ENCODE measurements around the gene JMJD1C. TPM values are rescaled to one million over a fixed set of nuclear protein-coding genes. Genes with fewer than 3 reads are reported as not detected.
A peak's percentile ranks its signal among the peaks of the same experiment; 100 is the strongest.
"Not testable (repeated sequence)": the region's sequence is repeated elsewhere in the genome, so short reads cannot be mapped to it uniquely, and the experiment has no call there.

Gene JMJD1C, protein sequence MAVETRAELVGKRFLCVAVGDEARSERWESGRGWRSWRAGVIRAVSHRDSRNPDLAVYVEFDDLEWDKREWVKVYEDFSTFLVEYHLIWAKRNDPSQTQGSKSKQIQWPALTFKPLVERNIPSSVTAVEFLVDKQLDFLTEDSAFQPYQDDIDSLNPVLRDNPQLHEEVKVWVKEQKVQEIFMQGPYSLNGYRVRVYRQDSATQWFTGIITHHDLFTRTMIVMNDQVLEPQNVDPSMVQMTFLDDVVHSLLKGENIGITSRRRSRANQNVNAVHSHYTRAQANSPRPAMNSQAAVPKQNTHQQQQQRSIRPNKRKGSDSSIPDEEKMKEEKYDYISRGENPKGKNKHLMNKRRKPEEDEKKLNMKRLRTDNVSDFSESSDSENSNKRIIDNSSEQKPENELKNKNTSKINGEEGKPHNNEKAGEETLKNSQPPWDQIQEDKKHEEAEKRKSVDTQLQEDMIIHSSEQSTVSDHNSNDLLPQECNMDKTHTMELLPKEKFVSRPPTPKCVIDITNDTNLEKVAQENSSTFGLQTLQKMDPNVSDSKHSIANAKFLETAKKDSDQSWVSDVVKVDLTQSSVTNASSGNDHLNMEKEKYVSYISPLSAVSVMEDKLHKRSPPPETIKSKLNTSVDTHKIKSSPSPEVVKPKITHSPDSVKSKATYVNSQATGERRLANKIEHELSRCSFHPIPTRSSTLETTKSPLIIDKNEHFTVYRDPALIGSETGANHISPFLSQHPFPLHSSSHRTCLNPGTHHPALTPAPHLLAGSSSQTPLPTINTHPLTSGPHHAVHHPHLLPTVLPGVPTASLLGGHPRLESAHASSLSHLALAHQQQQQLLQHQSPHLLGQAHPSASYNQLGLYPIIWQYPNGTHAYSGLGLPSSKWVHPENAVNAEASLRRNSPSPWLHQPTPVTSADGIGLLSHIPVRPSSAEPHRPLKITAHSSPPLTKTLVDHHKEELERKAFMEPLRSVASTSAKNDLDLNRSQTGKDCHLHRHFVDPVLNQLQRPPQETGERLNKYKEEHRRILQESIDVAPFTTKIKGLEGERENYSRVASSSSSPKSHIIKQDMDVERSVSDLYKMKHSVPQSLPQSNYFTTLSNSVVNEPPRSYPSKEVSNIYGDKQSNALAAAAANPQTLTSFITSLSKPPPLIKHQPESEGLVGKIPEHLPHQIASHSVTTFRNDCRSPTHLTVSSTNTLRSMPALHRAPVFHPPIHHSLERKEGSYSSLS (N-terminal part only)
- polyA plus RNA-seq (2012; ENCODE audit: insufficient read depth, insufficient read length), result 29.2 TPM

DNA sequence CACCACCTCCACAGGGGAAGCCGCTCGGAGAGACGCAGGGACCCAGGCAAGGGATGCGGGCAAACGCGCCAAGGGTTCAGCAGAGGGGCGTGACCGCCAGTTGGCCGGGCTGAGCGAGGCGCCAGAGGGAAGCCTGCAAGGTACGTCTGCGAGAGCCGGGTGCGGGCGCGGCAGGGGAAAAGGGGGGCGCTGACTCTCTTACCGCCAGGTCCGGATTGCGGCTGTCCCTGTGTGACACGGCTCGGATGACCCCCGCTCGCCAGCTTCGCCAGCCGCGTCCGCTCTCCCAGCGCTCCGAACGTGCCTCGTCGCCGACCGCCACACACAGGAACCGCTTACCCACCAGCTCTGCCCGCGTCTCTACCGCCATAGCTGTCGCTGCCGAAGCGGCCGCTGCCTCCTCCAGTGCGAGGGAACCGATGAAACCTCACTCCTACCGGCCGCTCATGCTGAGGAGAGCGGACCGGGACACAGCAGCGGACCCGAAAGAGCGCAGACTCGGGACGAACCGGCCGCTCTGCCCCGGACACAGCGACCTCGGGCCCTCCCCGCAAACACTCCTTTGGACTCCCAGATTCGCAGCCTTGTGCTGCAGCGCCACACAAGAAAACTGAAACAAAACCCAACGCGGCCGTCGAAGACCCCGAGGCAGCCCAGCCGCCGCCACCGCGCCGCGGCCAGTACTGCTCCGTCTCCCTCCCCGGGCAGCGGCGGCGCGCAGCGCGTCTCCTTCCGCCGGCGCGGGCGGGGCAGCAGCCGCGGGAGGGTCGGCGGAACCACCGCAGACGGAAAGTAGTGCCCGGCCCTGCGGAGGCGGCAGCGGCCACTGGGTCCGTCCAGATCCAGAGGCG is at the start of gene JMJD1C:
TSS of gene JMJD1C (minus strand) at position 685 of the 851 bp plus-strand sequence. CDS start at position 370, 315 bp downstream.
- peak within 1 kb of the TSS; percentile 82 for H3K4me3 ChIP-seq (ENCODE audit: low read length)
- DNase-seq (ENCODE audit: low read depth, low spot score), result peak; percentile 18

DNA sequence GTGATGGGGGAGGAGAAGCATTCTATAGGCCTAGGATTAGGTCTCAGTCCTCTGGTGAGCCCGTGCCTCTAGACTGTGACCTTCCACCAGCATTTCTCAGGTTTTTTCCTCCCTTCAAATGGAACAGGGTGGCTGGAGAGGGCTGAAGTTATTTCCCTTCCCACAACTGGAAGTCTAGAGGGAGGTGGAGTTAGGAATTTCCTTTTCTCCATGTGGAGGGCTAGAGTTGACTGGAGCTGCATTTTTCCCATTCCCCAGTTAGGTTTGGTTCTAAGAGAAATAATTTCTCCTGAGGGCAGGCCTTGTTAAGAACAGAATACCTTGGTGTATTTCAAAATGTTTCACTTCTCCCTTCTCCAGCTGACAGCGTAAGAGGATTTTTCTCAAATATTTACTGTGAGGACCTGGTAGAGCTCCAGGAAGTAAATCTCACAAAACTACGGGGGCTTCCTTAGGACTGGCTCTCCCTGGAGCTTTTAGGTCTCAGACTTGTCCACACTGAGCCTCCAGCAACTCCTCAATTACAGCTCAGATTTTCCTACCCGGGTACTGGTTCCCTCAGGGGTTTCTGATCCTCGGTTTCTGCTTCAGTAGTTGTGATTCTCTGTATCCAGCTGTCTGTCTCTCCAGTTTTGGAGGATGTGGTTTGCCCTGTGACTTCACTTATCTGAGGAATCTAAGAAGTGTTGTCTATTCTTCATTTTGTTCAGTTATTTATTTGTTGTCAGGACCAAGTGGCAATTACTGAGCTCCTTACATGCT is 49.4 kb upstream of the JMJD1C start:
- H3K4me3 ChIP-seq (ENCODE audit: low read length), result no peak overlapping the region
- DNase-seq (ENCODE audit: low read depth, low spot score), result peak; percentile 70

DNA sequence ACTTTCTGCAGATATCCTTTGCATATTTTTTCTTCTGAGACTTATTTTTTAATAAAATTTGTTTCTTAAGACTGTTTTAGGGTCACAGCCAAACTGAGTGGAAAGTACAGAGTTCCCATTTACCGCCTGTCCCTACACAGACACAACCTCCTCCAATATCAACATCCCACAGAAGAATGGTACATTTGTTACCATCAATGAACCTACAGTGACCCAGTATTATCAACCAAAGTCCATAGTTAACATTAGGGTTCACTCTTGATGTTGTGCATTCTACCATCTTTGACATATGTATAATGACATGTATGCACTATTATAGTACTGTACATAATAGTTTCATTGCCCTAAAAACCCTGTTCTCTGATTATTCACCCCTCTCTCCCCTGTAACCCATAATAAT is 40.8 kb upstream of the JMJD1C start:
- no peak overlapping the region for H3K4me3 ChIP-seq (ENCODE audit: low read length)
- DNase-seq (ENCODE audit: low read depth, low spot score), result no peak

DNA sequence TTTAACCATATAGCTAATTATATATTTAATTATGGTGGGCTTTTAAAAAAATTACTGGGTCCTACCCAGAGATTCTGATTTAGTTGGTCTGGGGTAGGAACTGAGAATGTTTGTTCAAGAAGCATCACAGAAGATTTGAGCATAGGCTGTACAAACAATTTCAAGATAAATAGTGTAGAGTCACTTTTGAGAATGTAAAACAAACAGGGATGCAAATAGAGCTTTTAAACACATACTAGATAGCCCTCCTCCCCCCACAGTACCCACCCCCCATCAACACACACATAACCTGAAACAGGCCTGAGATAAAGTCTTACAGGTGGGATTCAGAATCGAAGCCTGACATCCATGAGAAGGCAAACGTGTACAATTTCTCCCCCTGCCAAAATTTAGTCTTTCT is 39.8 kb upstream of the JMJD1C start:
- no peak overlapping the region for H3K4me3 ChIP-seq (ENCODE audit: low read length)
- no peak for DNase-seq (ENCODE audit: low read depth, low spot score)

DNA sequence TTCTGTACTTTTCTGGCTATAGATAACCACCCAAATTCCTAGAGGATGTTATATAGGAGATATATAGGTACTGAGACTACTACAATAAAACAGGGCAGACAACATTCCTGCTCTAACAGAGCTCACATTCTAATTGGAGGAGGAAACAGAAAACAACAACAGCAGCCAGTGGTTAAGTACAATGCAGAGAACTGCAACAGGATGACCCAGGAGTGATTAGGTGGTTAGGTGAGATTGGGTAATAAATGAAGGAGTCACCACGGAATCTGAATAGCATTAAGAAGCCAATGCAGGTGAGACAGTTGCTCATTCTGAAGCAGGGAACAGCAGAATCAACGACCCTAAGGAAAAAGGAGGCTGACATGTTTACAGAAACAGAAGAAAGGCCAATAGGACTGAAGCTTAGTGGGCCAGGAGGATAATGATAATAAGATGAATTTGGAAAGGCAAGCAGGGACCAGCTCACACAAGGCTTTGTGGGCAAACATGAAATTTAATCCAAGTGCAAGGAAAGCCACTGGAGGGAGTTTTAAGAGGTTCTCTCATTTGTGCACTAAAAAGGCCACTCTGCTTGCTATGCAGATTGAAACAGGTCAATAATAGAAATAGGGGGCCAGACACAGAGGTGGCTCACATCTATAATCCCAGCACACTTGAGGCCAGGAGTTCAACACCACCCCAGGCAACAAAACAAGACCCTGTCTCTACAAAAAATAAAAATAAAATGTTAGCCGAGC is 38.5 kb upstream of the JMJD1C start:
- H3K4me3 ChIP-seq (ENCODE audit: low read length), result no peak overlapping the region
- no peak for DNase-seq (ENCODE audit: low read depth, low spot score)

DNA sequence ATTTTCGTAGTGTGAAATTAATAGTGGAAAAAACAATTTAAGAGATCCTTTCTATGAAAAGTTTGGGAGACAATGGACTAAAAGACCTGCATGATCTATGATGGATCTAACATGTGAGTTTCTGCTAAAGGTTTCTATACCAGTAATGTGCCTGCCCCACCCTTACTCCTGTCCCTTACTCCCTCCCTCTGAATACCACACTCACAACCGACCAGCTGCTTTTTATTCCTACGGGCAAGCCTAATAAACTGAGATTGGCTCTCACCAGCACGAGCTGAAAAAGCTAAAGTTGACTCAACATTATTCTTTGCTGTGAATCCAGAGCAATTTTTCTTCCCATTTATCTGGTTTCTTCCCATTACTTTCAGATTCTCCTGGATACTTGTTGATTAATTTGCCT is 37.6 kb upstream of the JMJD1C start:
- no peak overlapping the region for H3K4me3 ChIP-seq (ENCODE audit: low read length)
- no peak for DNase-seq (ENCODE audit: low read depth, low spot score)

DNA sequence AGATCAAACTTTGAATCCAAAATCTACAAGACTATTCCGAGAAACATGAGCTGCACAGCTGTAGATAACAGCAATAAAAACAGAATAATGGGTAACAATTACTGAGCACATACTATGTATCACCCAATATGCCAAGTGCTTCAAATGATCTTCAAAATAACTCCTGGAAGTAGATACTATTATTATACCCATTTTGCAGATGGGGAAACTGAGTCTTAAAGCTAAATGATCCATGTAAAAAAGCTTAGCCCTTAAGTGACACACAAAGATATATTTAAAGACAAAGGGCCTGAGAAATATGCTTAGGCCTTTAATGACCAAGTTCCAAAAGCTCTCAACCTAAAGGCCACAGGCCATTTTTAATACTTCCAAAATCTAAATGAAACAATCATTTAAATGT is 37.1 kb upstream of the JMJD1C start:
- no peak overlapping the region for H3K4me3 ChIP-seq (ENCODE audit: low read length)
- no peak for DNase-seq (ENCODE audit: low read depth, low spot score)

DNA sequence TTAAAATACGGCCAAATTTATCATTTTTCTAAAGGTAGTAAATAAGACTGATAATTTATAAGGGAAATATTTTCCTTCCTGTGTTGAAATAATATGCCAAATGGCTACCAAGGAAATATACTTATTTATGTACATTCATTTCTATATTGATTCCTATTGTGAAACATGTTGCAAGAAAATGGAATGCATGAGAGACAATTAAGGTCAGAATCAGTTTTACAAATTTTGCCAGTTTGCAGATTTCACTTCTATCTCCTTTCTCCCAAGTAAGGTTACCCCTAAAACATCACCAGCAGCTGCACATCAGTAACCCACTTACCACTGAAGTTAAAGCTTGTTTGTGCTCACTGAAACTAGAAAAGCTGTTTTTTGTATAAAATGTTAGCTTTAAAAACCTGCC is 36.2 kb upstream of the JMJD1C start:
- DNase-seq (ENCODE audit: low read depth, low spot score), result no peak
- no peak overlapping the region for H3K4me3 ChIP-seq (ENCODE audit: low read length)

DNA sequence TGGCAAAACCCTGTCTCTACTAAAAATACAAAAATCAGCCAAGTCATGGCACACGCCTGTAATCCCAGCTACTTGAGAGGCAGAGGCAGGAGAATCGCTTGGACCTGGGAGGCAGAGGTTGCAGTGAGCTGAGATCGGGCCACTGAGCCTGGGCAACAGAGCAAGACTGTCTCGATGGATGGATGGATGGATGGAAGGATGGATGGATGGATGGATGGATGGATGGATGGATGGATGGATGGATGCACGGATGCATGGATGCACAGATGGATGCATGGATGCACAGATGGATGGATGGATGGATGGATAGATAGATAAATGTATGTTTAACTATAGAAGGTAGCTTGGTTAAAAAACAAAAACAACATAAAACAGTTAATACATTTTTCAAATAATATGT is 34.8 kb upstream of the JMJD1C start:
- H3K4me3 ChIP-seq (ENCODE audit: low read length); DNase-seq (ENCODE audit: low read depth, low spot score): not testable (repeated sequence)

DNA sequence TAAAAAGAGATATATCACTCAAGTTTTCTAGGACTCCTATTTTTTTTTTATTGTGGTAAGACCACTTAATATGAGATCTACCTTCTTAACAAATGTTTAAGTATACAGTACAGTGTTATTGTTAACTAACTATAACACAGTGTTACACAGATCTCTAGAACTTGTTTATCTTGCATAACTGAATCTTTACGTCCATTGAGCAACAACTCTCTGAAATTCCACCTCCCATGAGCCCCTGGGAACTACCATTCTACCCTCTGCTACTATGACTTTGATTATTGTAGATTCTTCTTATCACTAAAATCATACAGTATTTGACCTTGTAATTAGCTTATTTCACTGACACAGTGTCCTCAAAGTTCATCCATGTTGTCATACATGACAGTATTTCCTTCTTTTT is 32.9 kb upstream of the JMJD1C start:
- no peak for DNase-seq (ENCODE audit: low read depth, low spot score)
- H3K4me3 ChIP-seq (ENCODE audit: low read length), result no peak overlapping the region

DNA sequence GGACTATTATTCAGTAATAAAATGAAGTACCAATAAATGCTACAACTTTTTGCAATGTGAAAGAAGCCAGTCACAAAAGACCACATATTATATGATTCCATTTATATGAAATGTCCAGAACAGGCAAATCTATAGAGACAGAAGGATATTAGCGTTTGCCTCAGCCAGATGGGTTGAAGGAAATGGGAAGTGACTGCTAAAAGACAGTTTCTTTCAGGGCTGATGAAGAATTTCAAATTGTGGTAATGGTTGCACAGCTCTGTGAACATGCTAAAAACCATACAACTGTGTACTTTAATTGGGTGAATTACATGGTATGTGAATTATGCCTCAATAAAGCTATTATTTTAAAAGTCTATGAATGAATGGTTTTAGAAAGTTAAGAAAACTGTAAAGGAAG is 31.5 kb upstream of the JMJD1C start:
- DNase-seq (ENCODE audit: low read depth, low spot score), result no peak

DNA sequence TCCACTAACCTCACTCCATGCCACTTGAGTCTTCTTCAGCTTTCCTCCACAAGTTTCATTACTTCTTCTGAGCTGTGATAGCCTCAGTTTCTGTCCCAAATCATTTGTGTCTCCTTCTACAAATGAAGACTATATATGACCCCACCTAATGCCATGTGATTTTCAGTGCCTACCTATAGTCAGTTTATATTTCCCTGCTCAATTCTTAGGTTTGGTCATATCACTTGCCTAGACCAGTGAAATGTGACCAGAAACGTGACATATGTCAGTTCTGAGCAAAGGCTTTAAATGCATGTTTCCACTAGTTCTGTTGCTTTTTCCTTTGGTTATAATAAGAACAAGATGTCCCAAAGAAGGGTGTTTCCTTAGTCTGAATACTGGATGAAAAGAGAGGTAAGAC is 30.8 kb upstream of the JMJD1C start:
- DNase-seq (ENCODE audit: low read depth, low spot score), result no peak
- H3K4me3 ChIP-seq (ENCODE audit: low read length), result no peak overlapping the region

More for the DNA sequence above, 31.5 kb upstream of the JMJD1C start:
- H3K4me3 ChIP-seq (ENCODE audit: low read length), result no peak overlapping the region

DNA sequence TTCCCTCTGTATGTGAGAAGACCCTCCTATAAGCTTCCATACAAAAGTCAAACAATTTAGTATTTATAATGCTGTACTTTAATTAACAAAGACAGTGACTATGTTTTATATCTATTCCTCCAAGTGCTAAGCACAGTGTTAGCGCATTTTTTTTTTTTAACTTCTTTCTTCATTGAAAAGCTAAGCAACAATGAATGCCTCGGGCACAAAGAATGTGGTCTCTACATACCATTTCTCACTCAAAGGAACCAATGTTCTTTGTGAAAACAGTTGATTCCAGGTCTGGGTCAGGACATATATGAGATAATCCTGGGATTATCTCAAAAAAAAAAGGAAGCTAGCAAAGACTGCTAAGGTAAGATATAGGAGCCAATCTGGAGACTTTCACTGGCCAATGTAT is 29.2 kb upstream of the JMJD1C start:
- H3K4me3 ChIP-seq (ENCODE audit: low read length), result no peak overlapping the region
- no peak for DNase-seq (ENCODE audit: low read depth, low spot score)

DNA sequence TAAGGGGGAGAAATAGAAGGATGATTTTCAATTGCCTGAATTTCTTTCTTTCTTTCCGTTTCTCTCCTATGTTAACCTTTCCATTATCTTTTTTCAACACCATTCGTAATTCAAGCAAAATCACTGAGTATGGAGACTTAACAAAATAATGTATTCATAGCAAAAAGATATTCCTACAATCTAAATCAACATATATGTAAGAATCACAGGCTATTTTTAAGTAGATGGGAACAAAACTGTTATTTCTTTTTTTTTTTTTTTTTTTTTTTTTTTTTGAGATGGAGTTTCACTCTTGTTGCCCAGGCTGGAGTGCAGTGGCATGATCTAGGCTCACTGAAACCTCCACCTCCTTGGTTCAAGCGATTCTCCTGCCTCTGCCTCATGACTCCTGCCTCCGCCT is 27.2 kb upstream of the JMJD1C start:
- no peak overlapping the region for H3K4me3 ChIP-seq (ENCODE audit: low read length)
- DNase-seq (ENCODE audit: low read depth, low spot score), result no peak

DNA sequence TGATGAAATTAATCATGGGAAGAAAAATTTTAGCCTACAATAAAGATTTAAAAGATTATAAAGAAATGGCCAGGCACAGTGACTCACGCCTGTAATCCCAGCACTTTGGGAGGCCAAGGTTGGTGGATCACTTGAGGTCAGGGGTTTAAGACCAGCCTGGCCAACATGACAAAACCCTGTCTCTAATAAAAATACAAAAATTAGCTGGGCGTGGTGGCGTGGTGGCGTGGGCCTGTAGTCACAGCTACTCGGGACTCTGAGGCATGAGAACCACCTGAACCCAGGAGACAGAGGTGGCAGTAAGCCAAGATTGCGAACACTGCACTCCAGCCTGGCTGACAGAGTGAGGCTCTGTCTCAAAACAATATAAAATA is 26.5 kb upstream of the JMJD1C start:
- not testable (repeated sequence) for DNase-seq (ENCODE audit: low read depth, low spot score); H3K4me3 ChIP-seq (ENCODE audit: low read length)

DNA sequence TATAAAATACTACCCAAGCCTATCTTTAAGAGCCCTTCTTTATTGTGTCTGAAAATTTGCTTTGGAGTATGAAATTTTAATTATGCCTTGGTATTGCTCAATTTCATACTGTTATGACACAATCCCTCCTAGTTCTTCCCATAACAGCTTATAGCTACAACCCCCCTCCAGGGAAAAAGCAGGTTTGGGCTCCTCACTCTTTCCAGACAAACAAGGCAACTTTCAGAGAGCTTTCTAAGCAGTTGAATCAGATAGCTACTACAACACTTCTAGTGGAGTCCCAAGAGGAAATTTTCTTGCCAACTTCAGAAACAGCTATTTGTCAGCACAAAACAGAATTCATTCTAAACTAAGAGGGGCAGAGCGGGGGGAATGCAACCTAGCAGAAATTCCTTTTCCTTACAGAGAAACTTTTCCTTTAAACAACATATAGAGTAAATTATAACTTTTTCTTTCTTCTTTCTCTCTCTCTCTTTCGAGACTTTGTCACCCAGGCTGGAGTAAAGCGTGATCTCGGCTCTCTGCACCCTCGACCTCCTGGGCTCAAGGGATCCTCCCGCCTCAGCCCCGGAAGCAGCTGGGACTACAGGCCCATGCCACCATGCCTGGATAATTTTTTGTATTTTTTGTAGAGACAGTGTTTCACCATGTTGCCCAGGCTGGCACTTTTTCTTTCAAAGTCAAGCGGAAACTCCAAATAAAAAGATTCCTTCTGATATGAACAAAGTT is 26.0 kb upstream of the JMJD1C start:
- H3K4me3 ChIP-seq (ENCODE audit: low read length), result no peak overlapping the region
- DNase-seq (ENCODE audit: low read depth, low spot score), result no peak

DNA sequence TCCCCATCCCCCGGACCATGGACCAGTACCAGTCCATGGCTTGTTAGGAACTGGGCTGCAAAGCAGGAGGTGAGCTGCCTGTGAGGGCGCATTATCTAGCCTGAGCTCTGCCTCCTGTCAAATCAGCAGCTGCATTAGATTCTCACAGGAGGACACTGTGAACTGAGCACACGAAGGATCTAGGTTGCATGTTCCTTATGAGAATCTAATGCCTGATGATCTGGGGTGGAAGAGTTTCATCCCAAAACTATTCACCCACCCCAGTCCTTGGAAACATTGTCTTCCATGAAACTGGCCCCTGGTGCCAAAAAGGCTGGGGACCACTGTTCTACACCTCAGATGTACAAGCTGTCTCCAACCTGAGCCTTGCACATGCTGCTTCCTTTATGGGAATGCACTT is 24.1 kb upstream of the JMJD1C start:
- H3K4me3 ChIP-seq (ENCODE audit: low read length), result no peak overlapping the region
- no peak for DNase-seq (ENCODE audit: low read depth, low spot score)
